ENCODE data around the gene AGL. TPM values are rescaled to one million over a fixed set of nuclear protein-coding genes. Genes with fewer than 3 reads are reported as not detected.

Gene AGL
- total and polyA plus RNA-seq, 10 of the 15 experiments (the other 5 are each of a cell fraction or from before 2014, with no cell fraction given), result 5.6 to 21.6 (median 13.7) TPM

- no peak overlapping the region for H3K27ac ChIP-seq (ENCODE audit: control insufficient read depth, insufficient read depth)
- no peak for ATAC-seq
- H3K4me3 ChIP-seq, result no peak overlapping the region
- no peaks in the 10 kb centered on the region for H3K36me3 ChIP-seq (ENCODE audit: control insufficient read depth in 2 of 2, insufficient read depth in 2 of 2, low read length in 1 of 2)
- intact Hi-C loops (cut with micrococcal nuclease; ENCODE audit: unreplicated experiment) (no loop called here), in situ Hi-C loops (cut with MboI) (no loop called here)
- H2AFZ ChIP-seq (ENCODE audit: control insufficient read depth, low read depth, low read length), result no peak overlapping the region
- no peaks in the 10 kb centered on the region for H3K4me1 ChIP-seq (ENCODE audit: control insufficient read depth, insufficient read depth, low read length)
- H3K9ac ChIP-seq (ENCODE audit: control insufficient read depth, insufficient read depth, low read length), result no peak overlapping the region
- no TSS peak for BruUV-seq (replicated peaks)
- ChIA-PET POLR2A (interaction anchor here (0.7 kb wide), 1 partner anchor 46 kb away, joined by 3 read pairs; no protein-coding TSS in a partner anchor), CTCF (no interaction called here), SMC1A (ENCODE audit: uncharacterized antibody, unreplicated experiment) (interaction anchor here (0.7 kb wide), 1 partner anchor 13 kb away, joined by 3 read pairs; no protein-coding TSS in a partner anchor), RAD21 (ENCODE audit: unreplicated experiment) (no interaction called here)
- TF ChIP-seq ZNF622 (IDR thresholded peaks at IDR 0.05), result no peak
- TF ChIP-seq SREBF1 (IDR thresholded peaks at IDR 0.05; ENCODE audit: low read length), result no peak
- no peak for TF ChIP-seq MTA2 (IDR thresholded peaks at IDR 0.05; ENCODE audit: low read depth)
- TF ChIP-seq MYB (IDR thresholded peaks at IDR 0.05; ENCODE audit: borderline replicate concordance, low read depth, low read length), result no peak
- TF ChIP-seq NR2C2 (IDR thresholded peaks at IDR 0.05; ENCODE audit: borderline replicate concordance, control insufficient read depth, insufficient read length, low read depth), result no peak
- H4K20me1 ChIP-seq (ENCODE audit: control insufficient read depth, insufficient read depth), result no peaks in the 10 kb centered on the region
- H3K27me3 ChIP-seq (replicated peaks in 1 of 2; ENCODE audit: control insufficient read depth in 2 of 2, insufficient read depth in 2 of 2, low read length in 1 of 2), result no peaks in the 10 kb centered on the region
- H3K4me2 ChIP-seq (ENCODE audit: control insufficient read depth, insufficient read depth), result no peak overlapping the region
- DNase-seq (ENCODE audit: low read depth, low spot score), result no peak
- H3K9me3 ChIP-seq (replicated peaks; ENCODE audit: control insufficient read depth, insufficient read depth, low read length), result no peaks in the 10 kb centered on the region
- H3K79me2 ChIP-seq (ENCODE audit: control insufficient read depth, insufficient read depth, low read length), result no peaks in the 10 kb centered on the region
- 8% methylated on average over 1 of the region's 1 CpG for WGBS (ENCODE audit: insufficient coverage, insufficient replicate concordance, low lambda C conversion rate, missing lambda C conversion rate)
- no peak for FAIRE-seq
These were observed 92.6 kb downstream of the AGL start for GRCh38 chr1:99942723-99943122.

GRCh38 chr1:99943223-99943794 lies 93.1 kb downstream of the AGL start:
- no peaks in the 10 kb centered on the region for H3K4me1 ChIP-seq (ENCODE audit: control insufficient read depth, insufficient read depth, low read length)
- ChIA-PET POLR2A (interaction anchor here (0.5 kb wide), 1 partner anchor 1641 kb away, joined by 4 read pairs; no protein-coding TSS in a partner anchor), SMC1A (ENCODE audit: uncharacterized antibody, unreplicated experiment) (no interaction called here), CTCF (no interaction called here), RAD21 (ENCODE audit: unreplicated experiment) (no interaction called here)
- BruUV-seq (replicated peaks), result no TSS peak
- intact Hi-C loops (cut with micrococcal nuclease; ENCODE audit: unreplicated experiment) (no loop called here), in situ Hi-C loops (cut with MboI) (no loop called here)
- no peaks in the 10 kb centered on the region for H3K27me3 ChIP-seq (replicated peaks in 1 of 2; ENCODE audit: control insufficient read depth in 2 of 2, insufficient read depth in 2 of 2, low read length in 1 of 2)
- DNase-seq (ENCODE audit: low read depth, low spot score), result no peak
- no peak for ATAC-seq
- no peak overlapping the region for H2AFZ ChIP-seq (ENCODE audit: control insufficient read depth, low read depth, low read length)
- no peaks in the 10 kb centered on the region for H3K36me3 ChIP-seq (ENCODE audit: control insufficient read depth in 2 of 2, insufficient read depth in 2 of 2, low read length in 1 of 2)
- H3K79me2 ChIP-seq (ENCODE audit: control insufficient read depth, insufficient read depth, low read length), result no peaks in the 10 kb centered on the region
- H3K9me3 ChIP-seq (replicated peaks; ENCODE audit: control insufficient read depth, insufficient read depth, low read length), result no peaks in the 10 kb centered on the region
- TF ChIP-seq ZNF622 (IDR thresholded peaks at IDR 0.05), result no peak
- TF ChIP-seq DPF2 (IDR thresholded peaks at IDR 0.05), result no peak
- TF ChIP-seq RELA (IDR thresholded peaks at IDR 0.05; ENCODE audit: borderline replicate concordance, partially characterized antibody), result no peak
- TF ChIP-seq SIN3A (IDR thresholded peaks at IDR 0.05; ENCODE audit: low read depth, low read length), result no peak
- no peak for TF ChIP-seq ZBTB33 (IDR thresholded peaks at IDR 0.05)
- H3K4me2 ChIP-seq (ENCODE audit: control insufficient read depth, insufficient read depth), result no peak overlapping the region
- H3K9ac ChIP-seq (ENCODE audit: control insufficient read depth, insufficient read depth, low read length), result no peak overlapping the region
- H3K4me3 ChIP-seq, result no peak overlapping the region
- no peak overlapping the region for H3K27ac ChIP-seq (ENCODE audit: control insufficient read depth, insufficient read depth)
- FAIRE-seq, result no peak
- WGBS (ENCODE audit: insufficient coverage, insufficient replicate concordance, low lambda C conversion rate, missing lambda C conversion rate), result 53% methylated on average over 7 of the region's 7 CpGs
- H4K20me1 ChIP-seq (ENCODE audit: control insufficient read depth, insufficient read depth), result no peaks in the 10 kb centered on the region

All from GM12878 (cell line).